GM23248 (cell line): Measurements from ENCODE around the gene CTNND2. TPM values are rescaled to one million over a fixed set of nuclear protein-coding genes. Genes with fewer than 3 reads are reported as not detected.

ENCODE experiments used
- DNase-seq: peaks from one replicate; pipeline ENCODE4 v3.0.0-alpha.2; 2015
- H2AFZ ChIP-seq: fragments of 200-600 bp; sonication (generic); 2 replicates; pipeline ENCODE4 v1.6.1; 2016; ENCODE audit warnings: antibody characterized with exemption
- H3F3A ChIP-seq: fragments of 200-600 bp; sonication (generic); 2 replicates; pipeline ENCODE4 v1.6.1; 2016; ENCODE audit warnings: mild to moderate bottlenecking, antibody characterized with exemption, mixed run types; ENCODE audit not compliant: insufficient read depth
- H3K27ac ChIP-seq: fragments of 200-600 bp; sonication (generic); 2 replicates; pipeline ENCODE4 v1.5.1; 2016; ENCODE audit warnings: mild to moderate bottlenecking
- H3K27me3 ChIP-seq: fragments of 200-600 bp; sonication (generic); replicated peaks from 2 replicates; pipeline ENCODE4 v1.6.1; 2016; ENCODE audit warnings: mild to moderate bottlenecking; ENCODE audit not compliant: insufficient read depth
- H3K36me3 ChIP-seq: fragments of 200-600 bp; sonication (generic); 2 replicates; pipeline ENCODE4 v1.6.1; 2016; ENCODE audit warnings: low read depth, mild to moderate bottlenecking
- H3K4me1 ChIP-seq: fragments of 200-600 bp; sonication (generic); 2 replicates; pipeline ENCODE4 v1.6.1; 2016; ENCODE audit warnings: mild to moderate bottlenecking; ENCODE audit not compliant: insufficient read depth
- H3K4me2 ChIP-seq: fragments of 200-600 bp; sonication (generic); one replicate; pipeline ENCODE4 v1.6.1; 2016; ENCODE audit warnings: mild to moderate bottlenecking; ENCODE audit not compliant: unreplicated experiment
- H3K4me3 ChIP-seq: fragments of 200-600 bp; sonication (generic); 2 replicates; pipeline ENCODE4 v1.5.1; 2016; ENCODE audit warnings: mild to moderate bottlenecking
- H3K79me2 ChIP-seq: fragments of 200-600 bp; sonication (generic); 2 replicates; pipeline ENCODE4 v1.6.1; 2016; ENCODE audit warnings: mild to moderate bottlenecking; ENCODE audit not compliant: insufficient read depth
- H3K9ac ChIP-seq: fragments of 200-600 bp; sonication (generic); 2 replicates; pipeline ENCODE4 v1.6.1; 2016; ENCODE audit warnings: mild to moderate bottlenecking
- H3K9me2 ChIP-seq: fragments of 200-600 bp; sonication (generic); 2 replicates; pipeline ENCODE4 v1.6.1; 2016; ENCODE audit warnings: mixed run types, mild to moderate bottlenecking, moderate library complexity; ENCODE audit not compliant: insufficient read depth
- H3K9me3 ChIP-seq: fragments of 200-600 bp; sonication (generic); one replicate; pipeline ENCODE4 v1.6.1; 2017; ENCODE audit warnings: low read depth
- H4K20me1 ChIP-seq: fragments of 200-600 bp; sonication (generic); 2 replicates; pipeline ENCODE4 v1.6.0; 2016; ENCODE audit not compliant: insufficient read depth
- EZH2 ChIP-seq: fragments of 200-600 bp; sonication (generic); IDR thresholded peaks from 2 replicates; pipeline ENCODE4 v1.6.1; 2018; ENCODE audit warnings: antibody characterized with exemption, mild to moderate bottlenecking; ENCODE audit not compliant: insufficient read depth, poor library complexity, severe bottlenecking
- EZH2phosphoT487 ChIP-seq: fragments of 200-600 bp; sonication (generic); IDR thresholded peaks from 2 replicates; pipeline ENCODE4 v1.6.1; 2018; ENCODE audit warnings: antibody characterized with exemption, moderate library complexity, mild to moderate bottlenecking, low read depth; ENCODE audit not compliant: insufficient read depth
- WGBS, 2 experiments: methylation state at CpG; one replicate each; pipeline ENCODE4 v1.1.6; 2015 to 2017; ENCODE audit warnings: low lambda C conversion rate in 2 of 2, low coverage in 1 of 2; ENCODE audit errors: missing lambda C conversion rate in 2 of 2; 5-methylcytosine and 5-hydroxymethylcytosine counted together
- in situ Hi-C: fragments of 300-500 bp; cut with MboI; formaldehyde crosslinking; loops from 2 replicates; pipeline ENCODE4 v1.15.0; 2020
- polyA plus RNA-seq: library from polyadenylated mRNA; unstranded; fragments of >200 nt; fragmentation: Nextera tagmentation; extraction: Ambion mirVana; gene quantifications from 2 replicates; pipeline ENCODE4 v1.2.1, GENCODE V29; 2016
- total RNA-seq: library from RNA; depleted of rRNA; stranded (reverse); fragments of >200 nt; shearing (Covaris generic); gene quantifications from 2 replicates; pipeline ENCODE4 v1.2.3, GENCODE V29; 2014

The CTNND2 gene
- total and polyA plus RNA-seq, 2 experiments from 2014 or later = not detected

DNA sequence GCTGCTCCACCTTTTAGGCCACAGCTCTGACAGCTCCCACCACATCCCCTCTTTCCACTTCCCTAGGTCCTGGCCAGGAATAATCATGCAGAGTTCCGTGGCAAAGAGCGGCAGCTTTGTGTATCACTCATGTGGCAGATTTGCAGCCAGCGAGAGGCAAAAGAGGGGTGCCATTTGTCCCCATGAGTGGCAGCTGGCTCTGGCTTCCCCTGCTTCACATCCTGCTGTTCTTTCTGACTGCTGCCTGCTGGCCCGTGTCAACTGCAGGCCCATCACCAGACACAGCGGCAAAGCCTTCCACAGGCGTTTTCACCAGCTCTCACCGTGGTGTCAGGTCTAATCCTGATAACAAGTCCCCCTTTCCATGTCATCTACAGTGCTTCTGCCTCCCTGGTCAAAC lies 712.6 kb downstream of the CTNND2 start:
- in situ Hi-C loops = loop anchor here (25.0 kb wide), 1 partner anchor 504 kb away; no protein-coding TSS in a partner anchor

DNA sequence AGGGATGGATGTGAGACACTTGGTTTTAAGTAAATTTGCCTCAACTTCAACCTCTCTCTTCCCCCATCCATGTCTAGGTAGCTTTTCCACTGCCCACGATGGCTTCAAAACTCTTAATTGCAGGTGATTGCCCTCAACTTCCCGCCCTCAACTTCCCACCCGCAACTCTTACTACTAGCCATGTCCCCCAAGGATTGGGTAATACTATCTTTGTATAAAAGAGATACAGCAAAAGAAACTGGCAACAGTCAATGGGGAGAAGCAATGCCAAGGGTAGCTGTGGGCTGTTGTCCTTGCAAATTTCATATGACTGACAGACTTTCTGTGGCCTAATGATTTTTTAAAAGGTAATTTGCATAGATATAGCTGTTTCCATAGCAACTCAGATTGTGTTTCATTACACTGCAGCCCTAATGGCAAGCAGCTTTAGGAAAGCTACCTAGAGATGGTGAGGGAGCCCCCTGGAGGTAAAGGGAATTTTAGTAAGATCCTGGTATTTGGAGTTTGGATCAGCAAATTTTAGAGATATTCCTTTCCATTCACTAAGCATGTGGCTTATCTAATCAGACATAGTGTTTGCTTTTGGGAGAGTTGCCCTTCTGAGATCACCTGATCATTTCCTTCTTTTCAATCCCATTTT lies 721.7 kb downstream of the CTNND2 start:
- peak; percentile 66 for DNase-seq
- Histone ChIP-seq H3K4me2 (no peak overlapping the region), H3K4me3 (no peak overlapping the region), H3K9me3 (no peaks in the 10 kb centered on the region), H3K27ac (no peak overlapping the region), H3K9ac (no peak overlapping the region), H3K9me2 (no peaks in the 10 kb centered on the region), H3K36me3 (no peaks in the 10 kb centered on the region), H3K4me1 (no peaks in the 10 kb centered on the region), H3K79me2 (no peaks in the 10 kb centered on the region), H3K27me3 (peaks cover 11% of the 10 kb centered on the region; the same call in 1 of the 2 replicates), H2AFZ (no peak overlapping the region), H3F3A (no peaks in the 10 kb centered on the region), H4K20me1 (no peaks in the 10 kb centered on the region)
- in situ Hi-C loops = loop anchor here (25.0 kb wide), 1 partner anchor 495 kb away; no protein-coding TSS in a partner anchor
- TF ChIP-seq EZH2 (no peak), EZH2phosphoT487 (no peak)
- 15 to 27% methylated on average over 3 of the region's 3 CpGs for WGBS, 2 experiments

More for the DNA sequence above, 712.6 kb downstream of the CTNND2 start:
- no peak overlapping the region for H3K4me3 ChIP-seq
- H3K27ac ChIP-seq = no peak overlapping the region
- no peak for TF ChIP-seq EZH2phosphoT487
- TF ChIP-seq EZH2 = no peak
- H2AFZ ChIP-seq = no peak overlapping the region
- no peak for DNase-seq
- WGBS, 2 experiments = 43 to 56% methylated on average over 7 of the region's 7 CpGs
- H3K79me2 ChIP-seq = no peaks in the 10 kb centered on the region
- H3F3A ChIP-seq = no peaks in the 10 kb centered on the region
- H3K9ac ChIP-seq = no peak overlapping the region
- no peaks in the 10 kb centered on the region for H3K9me3 ChIP-seq
- H4K20me1 ChIP-seq = no peaks in the 10 kb centered on the region
- H3K9me2 ChIP-seq = no peaks in the 10 kb centered on the region
- no peaks in the 10 kb centered on the region for H3K27me3 ChIP-seq
- H3K36me3 ChIP-seq = no peaks in the 10 kb centered on the region
- H3K4me1 ChIP-seq = no peaks in the 10 kb centered on the region
- H3K4me2 ChIP-seq = no peak overlapping the region

DNA sequence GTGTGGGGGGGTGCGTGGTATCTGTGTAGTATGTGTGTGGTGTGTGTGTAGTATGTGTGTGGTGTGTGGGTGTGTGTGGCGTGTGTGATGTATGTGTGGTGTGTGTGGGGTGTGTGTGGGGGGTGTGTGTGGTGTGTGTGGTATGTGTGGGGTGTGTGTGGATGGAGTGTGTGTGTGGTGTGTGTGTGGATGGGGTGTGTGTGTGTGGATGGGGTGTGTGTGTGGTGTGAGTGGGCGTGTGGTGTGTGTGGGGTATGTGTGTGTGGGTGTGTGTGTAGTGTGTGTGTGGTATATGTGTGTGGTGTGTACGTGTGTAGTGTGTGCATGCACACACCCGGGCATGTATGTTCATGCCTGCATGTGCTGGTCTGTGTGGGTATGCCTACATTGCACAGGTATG lies 722.3 kb downstream of the CTNND2 start:
- Histone ChIP-seq H3K9ac (no peak overlapping the region), H3K27me3 (peaks cover 11% of the 10 kb centered on the region; the same call in 1 of the 2 replicates), H3K36me3 (no peaks in the 10 kb centered on the region), H3K4me3 (no peak overlapping the region), H3K4me1 (no peaks in the 10 kb centered on the region), H3K79me2 (no peaks in the 10 kb centered on the region), H3K9me3 (no peaks in the 10 kb centered on the region), H2AFZ (no peak overlapping the region), H3K4me2 (no peak overlapping the region), H3F3A (no peaks in the 10 kb centered on the region), H3K27ac (no peak overlapping the region), H4K20me1 (no peaks in the 10 kb centered on the region), H3K9me2 (no peaks in the 10 kb centered on the region)
- WGBS, 2 experiments = 45 to 56% methylated on average over 4 to 5 of the region's 5 CpGs
- no peak for DNase-seq
- in situ Hi-C loops = loop anchor here (25.0 kb wide), 1 partner anchor 495 kb away; no protein-coding TSS in a partner anchor
- no peak for TF ChIP-seq EZH2phosphoT487
- no peak for TF ChIP-seq EZH2

DNA sequence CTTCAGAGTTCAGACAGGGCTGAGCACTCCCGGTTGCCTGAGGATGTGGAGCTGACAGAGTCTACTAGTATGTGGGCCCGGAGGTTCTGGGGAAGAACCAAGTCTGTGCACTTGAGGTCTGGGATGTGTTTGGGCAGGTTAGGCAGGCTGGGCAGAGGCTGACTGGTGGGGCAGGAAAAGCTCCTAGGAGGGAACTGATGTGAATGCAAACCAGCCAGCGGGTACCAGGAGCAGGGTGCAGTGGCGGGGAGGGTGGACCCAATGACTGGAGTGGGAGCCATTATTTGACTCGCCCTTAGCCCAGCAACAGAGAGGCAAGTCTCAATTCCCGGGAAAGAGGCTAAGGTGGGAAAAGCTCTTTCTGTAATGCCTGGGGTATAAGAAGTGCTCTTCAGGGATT lies 723.4 kb downstream of the CTNND2 start:
- Histone ChIP-seq H4K20me1 (no peaks in the 10 kb centered on the region), H3F3A (no peaks in the 10 kb centered on the region), H3K79me2 (no peaks in the 10 kb centered on the region), H3K36me3 (no peaks in the 10 kb centered on the region), H2AFZ (no peak overlapping the region), H3K9ac (no peak overlapping the region), H3K9me2 (no peaks in the 10 kb centered on the region), H3K4me3 (no peak overlapping the region), H3K9me3 (no peaks in the 10 kb centered on the region), H3K27ac (no peak overlapping the region), H3K4me2 (no peak overlapping the region), H3K4me1 (no peaks in the 10 kb centered on the region), H3K27me3 (peaks cover 11% of the 10 kb centered on the region; the same call in 1 of the 2 replicates)
- in situ Hi-C loops = loop anchor here (25.0 kb wide), 1 partner anchor 494 kb away; no protein-coding TSS in a partner anchor
- WGBS, 2 experiments = 43 to 47% methylated on average over 6 of the region's 6 CpGs
- no peak for DNase-seq
- TF ChIP-seq EZH2phosphoT487 (no peak), EZH2 (no peak)
